RCC 7860 (cell line): ENCODE data around the gene TBCD.
"Not testable (repeated sequence)": the region's sequence is repeated elsewhere in the genome, so short reads cannot be mapped to it uniquely, and the experiment has no call there.

Experiments
- DNase-seq: peaks from one replicate; pipeline ENCODE4 v3.0.0-alpha.2; 2015; ENCODE audit warnings: low spot score
- FAIRE-seq: peaks from 2 replicates; lab custom pipeline; 2012; peaks lifted over from hg19 to GRCh38; lab: Jason Lieb, UNC

TBCD gene

DNA sequence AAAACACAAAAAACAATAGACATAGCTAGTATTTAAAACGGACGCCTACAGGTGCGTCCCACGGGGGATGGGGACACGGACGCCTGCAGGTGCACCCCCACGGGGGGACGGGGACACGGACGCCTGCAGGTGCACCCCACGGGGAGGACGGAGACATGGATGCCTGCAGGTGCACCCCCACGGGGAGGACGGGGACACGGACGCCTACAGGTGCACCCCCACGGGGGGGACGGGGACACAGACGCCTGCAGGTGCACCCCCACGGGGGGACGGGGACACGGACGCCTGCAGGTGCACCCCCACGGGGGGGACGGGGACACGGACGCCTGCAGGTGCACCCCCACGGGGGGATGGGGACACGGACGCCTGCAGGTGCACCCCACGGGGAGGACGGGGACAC, 212.6 kb downstream of the TBCD start:
- FAIRE-seq, DNase-seq: not testable (repeated sequence)

DNA sequence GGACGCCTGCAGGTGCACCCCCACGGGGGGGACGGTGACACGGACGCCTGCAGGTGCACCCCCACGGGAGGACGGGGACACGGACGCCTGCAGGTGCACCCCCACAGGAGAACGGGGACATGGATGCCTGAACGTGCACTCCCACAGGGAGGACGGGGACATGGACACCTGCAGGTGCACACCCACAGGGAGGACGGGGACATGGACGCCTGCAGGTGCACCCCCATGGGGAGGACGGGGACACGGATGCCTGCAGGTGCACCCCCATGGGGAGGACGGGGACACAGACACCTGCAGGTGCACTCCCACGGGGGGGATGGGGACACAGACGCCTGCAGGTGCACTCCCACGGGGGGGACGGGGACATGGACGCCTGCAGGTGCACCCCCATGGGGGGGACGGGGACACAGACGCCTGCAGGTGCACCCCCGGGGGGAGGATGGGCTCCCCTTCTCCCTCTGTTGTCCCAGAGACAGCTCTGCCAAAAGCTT, 213.0 kb downstream of the TBCD start:
- DNase-seq (no peak), FAIRE-seq (no peak)

DNA sequence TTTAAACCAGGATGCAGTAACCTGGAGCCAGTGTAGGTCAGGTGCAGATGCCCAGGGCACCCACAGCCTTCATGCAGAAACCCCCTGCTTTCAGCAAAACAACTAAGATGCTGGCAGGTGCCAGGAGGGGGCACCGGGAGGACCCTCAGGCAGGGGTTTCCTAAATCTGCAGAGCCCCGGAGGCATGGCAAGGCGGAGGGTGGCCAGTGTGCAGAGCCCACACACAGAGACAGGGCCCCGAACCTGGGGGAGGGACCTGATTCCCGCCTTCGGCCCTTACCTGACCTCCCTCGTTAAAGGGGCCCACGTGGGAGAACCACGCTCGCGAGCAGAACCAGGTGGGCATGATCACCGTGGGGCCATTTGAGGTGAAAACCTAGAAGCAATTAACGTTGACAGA, 213.5 kb downstream of the TBCD start:
- DNase-seq (no peak), FAIRE-seq (no peak)

DNA sequence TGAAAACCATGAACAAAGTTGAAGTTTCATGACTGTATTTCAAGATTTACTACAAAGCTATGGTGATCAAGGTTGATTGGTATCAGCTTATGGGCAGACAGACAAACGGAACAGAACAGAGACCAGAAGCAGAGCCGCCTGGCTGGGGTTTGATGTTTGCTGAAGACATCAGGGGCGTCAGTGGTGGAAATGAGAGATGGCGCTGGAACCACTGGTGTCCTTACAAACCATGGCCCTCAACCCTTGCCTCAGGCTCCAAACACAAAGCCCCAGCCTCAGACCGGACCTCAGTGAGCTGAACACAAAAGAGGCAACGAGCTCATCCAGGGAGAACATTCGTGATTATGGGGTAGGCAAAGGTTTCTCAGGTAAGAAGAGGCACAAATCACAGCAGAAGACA, 214.6 kb downstream of the TBCD start:
- FAIRE-seq, result no peak
- DNase-seq, result no peak

DNA sequence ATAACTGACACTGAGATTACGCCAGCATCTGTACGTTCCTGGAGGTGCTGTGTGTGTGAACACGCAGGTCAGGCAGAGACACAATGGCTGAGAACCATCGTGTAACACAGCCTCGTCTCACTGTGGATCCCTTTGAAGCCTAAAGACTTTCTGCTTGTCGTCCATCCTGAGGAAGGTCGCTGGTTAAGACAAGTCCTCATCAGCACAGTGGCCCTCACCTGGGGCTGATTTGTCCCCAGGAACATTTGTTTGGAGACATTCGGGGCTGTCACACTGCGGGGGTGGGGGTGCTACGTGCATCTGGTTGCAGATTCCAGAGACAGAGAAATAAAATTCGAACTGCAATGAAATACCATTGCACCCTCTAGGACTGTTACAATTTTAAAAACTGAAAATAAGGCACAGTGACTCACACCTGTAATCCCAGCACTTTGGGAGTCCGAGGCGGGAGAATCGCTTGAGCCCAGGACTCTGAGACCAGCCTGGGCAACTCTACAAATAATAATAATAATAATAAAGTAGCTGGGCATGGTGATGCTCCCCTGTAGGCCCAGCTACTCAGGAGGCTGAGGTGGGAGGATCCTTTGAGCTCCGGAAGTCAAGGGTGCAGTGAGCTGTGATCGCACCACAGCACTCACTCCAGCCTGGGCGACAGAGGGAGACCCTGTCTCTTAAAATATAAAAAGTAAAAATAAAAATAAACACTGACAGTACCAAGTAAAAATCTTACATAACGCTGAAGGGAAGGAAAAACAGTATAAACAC, 215.6 kb downstream of the TBCD start:
- DNase-seq, result no peak
- no peak for FAIRE-seq

DNA sequence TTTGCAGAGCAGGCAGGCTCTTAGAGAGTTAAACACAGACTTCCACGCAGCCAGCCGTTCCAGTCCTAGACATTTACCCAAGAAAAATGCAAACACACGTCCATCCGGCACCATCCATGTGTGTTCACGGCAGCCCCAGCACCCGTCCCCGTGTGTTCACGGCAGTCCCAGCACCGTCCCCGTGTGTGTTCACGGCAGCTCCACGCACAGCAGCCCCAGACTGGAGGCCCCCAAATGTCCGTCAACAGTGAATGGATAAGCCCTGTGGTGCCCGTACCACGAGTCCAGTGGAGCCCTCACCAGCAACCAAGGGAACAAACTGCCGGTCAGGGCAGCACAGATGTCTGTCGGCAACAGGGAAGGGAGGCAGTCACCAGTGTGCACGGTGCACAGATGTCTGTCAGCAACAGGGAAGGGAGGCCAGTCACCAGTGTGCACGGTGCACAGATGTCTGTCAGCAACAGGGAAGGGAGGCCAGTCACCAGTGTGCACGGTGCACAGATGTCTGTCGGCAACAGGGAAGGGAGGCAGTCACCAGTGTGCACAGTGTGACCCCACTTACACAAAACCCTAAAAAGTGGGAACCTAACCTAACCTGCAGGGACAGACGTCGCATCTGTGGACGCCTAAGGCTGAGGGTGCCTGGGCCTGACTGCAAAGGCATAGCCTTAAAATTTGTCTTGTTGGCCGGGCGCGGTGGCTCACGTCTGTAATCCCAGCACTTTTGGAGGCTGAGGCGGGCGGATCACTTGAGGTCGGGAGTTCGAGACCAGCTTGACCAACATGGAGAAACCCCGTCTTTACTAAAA, 216.4 kb downstream of the TBCD start:
- not testable (repeated sequence) for DNase-seq, FAIRE-seq

DNA sequence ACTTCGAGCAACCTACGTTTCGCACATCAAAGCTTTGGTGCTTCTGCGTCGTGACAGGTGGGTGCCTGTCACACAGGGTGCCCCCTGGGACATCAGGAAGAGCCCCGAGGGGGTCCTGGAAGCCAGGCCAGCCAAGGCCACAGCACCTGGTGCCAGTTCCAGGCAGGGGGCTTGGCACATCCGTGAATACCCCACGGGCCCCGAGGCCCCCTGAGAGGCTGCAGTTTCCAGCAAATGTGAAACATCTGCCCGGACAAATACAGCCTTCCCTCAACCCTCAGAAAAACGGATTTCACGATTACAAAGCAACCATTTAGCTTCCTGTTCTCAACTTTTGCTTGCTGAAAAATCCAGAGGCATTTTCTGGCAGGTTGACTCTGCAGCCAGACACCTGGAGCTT, 218.2 kb downstream of the TBCD start:
- FAIRE-seq (no peak), DNase-seq (no peak)

DNA sequence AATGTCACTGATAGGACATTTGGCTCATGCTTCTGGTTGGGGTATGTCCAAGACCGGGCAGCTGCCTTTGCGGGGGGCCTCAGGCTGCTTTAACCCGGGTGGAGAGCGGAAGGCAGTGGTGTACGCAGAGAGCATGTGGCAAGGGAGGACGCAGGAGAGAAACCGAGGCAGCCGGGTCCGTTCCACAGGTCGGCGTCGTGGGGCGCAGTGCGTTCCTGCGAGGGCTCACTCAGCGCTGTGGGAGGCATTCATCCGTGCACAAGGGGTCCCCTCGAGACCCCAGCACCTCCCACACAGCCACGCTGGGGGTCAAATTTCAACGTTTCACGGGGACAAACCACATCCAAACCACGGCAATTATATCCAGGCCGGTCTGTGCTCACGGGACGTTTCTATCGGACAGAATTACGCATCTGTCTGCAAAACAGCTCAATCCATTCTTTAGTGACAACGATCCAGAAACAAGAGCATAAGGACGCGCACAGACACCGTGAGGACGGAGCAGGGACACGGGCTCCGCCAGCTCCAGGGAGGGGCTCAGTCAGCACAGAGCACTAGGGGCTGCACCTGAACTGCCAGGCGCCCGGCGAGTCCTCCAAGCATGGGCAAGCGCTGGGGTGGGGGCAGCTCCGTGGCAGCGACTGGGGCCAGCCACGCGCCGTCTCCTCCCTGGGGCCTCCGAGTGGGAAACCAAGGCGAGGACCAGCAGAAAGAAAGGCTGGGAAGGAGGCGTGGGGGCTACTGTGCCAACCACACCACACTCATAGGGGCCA, 219.1 kb downstream of the TBCD start:
- DNase-seq (no peak), FAIRE-seq (no peak)

DNA sequence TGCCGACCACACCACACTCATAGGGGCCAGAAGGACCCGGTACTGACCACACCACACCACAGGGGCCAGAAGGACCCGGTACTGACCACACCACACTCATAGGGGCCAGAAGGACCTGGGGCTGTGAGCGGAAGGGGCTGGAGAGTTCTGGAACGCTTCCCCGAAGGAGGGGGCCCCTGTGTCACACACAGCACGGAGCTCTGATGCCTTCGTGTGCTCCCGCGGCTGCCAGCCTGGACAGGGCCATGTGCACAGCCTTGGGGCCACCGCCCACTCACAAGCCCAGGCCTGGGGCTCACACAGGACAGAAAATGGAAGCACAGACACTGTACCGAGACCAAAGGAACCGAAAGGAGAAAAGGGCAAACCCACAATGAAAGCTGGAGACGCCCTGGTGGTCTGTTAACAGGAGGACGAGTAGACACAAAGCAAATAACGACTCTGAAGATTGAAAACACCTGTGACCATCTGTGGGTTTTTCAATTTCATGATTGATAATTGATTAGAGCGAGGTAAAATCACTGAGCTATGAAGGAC, 221.0 kb downstream of the TBCD start:
- FAIRE-seq (no peak), DNase-seq (no peak)

DNA sequence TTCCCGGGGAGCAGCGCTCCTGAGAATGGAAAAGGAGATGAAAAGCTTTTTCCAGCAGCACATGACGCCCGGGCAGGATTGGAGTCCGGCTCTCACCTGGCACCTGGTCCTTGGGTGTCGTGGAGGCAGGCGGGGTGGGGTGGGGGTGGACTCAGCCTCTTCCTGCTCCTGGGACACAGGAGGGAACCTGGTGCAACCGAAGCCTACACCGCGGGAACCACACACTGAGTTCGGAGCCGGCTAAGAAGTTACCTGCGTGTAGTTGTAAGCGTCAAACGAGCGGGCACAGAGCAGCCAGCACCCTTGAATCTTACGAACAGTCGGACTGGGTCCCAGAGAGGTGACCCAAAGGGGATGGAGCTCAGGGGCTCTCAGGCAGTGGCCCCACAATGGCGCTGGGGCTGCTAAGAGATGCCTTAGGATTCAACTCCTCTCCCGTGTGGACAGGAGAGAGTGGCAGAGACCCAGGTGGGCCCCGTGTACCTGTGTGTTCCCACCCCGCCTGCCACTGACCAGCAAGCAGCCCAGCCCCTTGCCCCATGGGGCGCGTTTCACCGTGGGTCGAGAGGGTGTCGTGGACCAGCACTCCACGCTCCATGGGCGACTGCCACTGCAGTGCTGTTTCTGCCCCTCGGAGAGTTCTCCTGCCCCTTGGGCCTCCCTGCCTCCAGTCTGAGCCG, 221.7 kb downstream of the TBCD start:
- DNase-seq (no peak), FAIRE-seq (no peak)

DNA sequence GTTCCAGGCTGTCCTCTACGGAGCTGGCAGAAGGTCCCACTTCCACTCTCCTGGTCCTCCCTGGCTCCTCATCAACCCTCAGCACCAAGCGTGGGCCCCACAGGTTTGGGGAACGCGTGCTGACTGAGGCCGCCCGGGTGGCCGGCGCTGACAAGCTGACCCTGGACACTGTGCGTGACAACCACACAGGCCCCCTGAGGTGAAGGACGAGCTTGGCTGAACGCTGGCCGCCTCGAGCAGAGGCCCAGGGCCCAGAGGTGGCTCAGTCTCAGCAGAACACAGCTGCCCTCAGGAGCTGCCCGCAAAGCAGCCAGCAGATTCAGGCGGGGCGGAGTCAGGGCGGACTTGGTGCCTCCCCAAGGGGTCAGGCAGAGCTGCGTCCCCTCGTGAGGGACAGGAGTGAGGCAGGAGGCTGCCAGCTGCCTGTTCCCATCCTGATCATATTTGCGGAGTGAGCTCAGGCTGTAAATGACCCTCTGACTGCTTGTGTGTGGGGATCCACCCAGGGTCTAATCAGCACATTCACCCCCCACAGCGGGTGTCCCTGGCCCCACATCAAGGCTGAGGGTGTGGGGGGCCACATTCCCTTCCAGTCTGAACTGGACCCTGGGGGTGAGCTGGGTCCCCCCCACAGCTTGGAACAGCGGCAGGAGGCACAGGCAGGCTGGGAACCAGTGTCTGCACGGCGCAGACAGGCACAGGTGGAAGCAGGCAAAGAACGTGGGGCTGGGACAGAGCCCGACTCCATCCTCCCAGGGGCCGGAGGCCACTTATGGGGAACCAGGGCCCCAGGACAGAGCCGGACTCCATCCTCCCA, 222.5 kb downstream of the TBCD start:
- FAIRE-seq (no peak), DNase-seq (no peak)

DNA sequence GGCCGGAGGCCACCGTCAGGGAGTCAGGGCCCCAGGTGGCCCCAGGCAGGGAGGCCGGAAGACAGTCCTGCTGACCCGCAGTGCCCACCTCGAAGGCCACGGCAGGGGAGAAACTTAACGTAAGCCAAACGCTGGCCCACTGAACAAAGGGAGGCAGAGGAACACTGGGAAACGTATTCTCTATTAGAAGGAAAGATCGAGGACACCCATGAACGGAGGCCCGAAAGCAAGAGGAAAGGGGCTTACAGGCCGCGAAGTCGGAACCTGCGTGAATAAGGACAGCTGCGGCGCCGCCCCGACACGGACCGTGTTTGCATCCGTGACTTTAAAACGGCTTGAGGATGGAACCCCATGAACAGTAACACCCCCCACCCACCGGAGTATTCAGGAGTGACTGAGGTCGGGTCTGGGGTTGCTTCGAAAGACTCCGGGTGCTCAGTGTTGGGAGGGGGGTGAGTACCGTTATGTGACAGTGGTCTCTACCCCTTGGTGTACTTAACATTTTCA, 225.2 kb downstream of the TBCD start:
- DNase-seq, result no peak
- no peak for FAIRE-seq

DNA sequence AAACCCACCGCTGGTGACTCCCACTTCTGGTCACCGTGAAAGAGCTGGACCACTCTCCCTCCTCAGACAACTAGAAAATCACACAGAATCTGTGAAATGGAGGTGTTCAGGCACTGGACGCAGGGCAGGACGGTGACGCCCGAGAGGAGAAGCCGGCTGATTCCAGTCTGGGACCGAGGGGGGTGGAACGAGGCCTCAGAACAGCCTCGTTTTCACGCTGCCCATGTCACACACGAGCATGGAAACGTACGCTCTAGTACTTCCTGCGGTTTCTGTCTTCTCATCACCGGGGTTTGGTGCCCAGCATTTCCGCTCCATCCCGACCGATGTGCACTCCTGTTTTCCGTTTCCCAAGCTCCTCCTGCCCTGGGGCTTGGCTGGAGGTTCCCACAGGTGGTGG, 225.7 kb downstream of the TBCD start:
- DNase-seq, result no peak
- FAIRE-seq, result no peak

DNA sequence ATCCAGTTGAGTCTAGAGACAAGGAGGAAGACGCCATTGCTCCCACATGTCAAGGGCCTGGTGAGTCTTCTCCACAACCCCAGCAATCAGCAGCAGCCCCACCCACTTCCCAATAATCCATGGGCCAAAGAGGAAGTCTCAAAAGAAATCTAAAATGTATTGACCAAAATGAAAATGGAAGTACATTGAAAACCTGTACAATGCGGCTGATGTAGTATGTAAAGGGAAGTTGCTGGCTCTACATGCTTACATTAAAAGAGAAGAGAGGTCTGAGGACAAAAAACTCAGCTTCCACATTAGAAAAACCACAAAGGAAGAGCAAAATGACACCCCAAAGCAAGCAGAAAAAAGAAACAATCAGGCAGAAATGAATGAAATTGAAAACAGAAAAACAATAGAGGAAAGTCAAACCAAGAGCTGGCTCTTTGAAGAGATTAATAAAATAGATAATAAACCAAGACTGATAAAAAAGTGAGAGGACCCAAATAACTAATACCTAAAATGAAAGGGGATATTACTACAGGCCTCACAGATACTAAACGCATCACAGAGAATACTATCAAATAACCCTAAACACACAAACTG, 227.0 kb downstream of the TBCD start:
- DNase-seq (no peak), FAIRE-seq (no peak)

DNA sequence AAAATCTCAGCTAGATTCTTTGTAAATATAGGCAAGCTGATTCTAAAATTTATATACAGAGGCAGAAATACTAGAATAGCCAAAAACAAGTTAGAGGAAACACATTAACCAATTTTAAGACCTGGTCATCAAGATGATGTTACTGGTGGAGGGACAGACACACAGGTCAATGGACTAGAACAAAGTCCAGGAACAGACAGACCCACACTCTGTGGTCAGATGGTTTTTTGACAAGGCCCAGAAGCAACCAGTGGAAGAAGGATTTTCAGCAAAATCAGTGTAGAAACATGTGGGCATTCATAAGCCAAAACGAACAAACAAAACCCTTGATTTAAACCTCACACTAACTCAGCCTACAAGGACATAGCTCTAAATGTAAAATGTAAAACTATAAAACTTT, 227.9 kb downstream of the TBCD start:
- FAIRE-seq (no peak), DNase-seq (no peak)

DNA sequence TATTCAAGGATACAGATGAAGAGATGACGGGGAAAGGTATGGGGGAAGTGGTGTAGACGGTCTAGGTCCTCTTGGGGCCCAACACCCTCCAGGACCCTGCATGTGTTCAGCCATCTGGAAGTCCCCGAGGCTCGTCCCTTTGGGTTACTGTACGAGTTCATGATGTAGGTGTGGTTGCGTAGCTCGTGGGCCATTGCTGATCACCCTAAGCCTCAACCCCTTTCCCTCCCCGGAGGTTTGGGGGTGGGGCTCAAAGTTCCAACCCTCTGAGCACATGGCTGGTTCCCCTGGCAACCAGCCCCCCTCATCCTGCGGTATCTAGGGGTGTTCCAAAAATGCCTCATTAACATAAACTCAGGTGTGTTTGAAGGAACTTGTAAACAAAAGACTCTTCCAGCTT, 228.8 kb downstream of the TBCD start:
- FAIRE-seq (no peak), DNase-seq (no peak)

DNA sequence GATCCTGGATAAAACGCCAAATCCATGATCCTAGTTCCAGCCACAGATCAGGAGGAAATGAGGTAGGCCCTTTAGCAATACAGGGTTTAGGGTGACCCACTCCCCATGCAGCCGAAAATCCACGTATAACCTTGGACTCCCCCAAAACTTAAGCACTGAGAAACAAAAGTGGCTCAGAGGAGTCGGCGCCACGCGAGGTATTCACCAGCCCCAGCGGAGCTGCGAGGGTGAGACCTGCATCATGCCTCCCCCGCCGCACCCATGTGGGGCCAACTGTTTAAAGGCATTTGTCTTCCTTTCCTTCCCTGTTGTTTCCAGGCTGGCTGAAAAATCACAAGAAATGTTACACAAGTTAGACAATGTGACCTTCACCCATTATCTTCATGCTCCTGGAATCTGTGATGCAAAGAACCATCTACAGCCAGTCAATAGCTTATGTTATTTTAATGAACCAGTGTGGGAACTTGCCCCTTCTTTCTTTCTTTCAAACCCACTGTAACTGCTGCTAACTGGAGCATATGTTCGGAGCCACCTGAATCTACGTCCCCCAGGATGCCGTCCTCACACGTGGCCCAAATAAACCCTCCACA, 229.4 kb downstream of the TBCD start:
- FAIRE-seq (no peak), DNase-seq (no peak)

DNA sequence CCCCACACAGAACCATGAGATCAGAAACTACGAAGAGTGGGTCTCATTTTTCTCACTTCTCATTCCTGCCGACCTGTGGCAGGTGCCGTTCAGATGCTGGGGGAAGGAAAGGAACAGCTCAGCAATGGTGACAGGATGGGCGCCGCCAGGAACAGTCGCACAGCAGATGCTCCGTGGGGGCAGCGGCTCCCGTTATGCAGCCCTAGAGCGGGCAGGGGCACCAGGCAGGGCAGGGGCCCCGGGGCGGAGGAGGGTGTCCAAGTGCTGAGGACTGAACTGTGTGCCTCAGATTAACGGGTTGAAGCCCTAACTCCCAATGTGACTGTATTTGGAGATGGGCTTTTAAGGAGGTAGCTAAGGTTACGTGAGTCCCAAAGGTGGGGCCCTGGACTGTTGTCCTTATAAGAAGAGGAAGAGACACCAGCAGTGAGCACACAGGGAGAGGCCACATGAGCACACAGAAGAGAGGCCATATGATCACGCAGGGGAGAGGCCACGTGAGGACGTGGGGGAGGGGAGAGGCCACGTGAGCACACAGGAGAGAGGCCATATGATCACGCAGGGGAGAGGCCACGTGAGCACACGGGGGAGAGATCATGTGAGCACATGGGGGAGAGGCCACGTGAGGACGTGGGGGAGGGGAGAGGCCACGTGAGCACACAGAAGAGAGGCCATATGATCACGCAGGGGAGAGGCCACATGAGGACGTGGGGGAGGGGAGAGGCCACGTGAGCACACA, 231.8 kb downstream of the TBCD start:
- FAIRE-seq, result no peak
- no peak for DNase-seq
